ENCODE data around the gene SATB2.
A peak's percentile ranks its signal among the peaks of the same experiment; 100 is the strongest.

The SATB2 gene

DNA sequence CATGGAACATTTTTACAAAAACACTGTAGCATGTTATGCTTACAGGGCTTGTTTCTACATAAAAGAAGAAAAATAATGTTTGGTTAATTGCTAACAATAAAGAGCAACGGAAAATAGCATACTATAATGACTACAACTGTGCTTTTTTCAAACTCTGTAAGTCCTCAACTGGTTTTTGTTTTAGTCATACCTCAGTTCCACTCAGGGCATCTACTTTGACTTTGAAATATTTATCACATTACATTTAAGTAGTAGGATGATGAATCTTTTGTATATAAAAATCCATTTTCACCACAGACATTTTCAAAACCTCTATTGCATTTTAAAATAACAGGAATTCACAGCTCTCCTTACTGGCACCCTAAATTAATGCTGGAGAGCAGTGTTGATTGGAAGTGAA, 8.3 kb downstream of the SATB2 start:
- H3K4me1 ChIP-seq (ENCODE audit: control insufficient read depth, insufficient read depth, low read length), result peaks cover 28% of the 10 kb centered on the region
- POLR2A ChIA-PET, result no interaction called here
- H3K4me3 ChIP-seq (ENCODE audit: low read depth, low read length), result no peak overlapping the region
- H3K36me3 ChIP-seq (ENCODE audit: control insufficient read depth in 2 of 2, insufficient read depth in 1 of 2, low read length in 2 of 2), result no peaks in the 10 kb centered on the region; a peak in 1 of 3 replicates
- no peaks in the 10 kb centered on the region for H3K9me3 ChIP-seq (ENCODE audit: control insufficient read depth, insufficient read depth, low read depth, low read length)
- no peak overlapping the region for H3K27ac ChIP-seq (ENCODE audit: extremely low read depth, low read depth, low read length)
- TF ChIP-seq KLF9 (tag by site-specific recombination; IDR thresholded peaks at IDR 0.05; ENCODE audit: low read depth), result no peak
- TF ChIP-seq, protein P1, sequence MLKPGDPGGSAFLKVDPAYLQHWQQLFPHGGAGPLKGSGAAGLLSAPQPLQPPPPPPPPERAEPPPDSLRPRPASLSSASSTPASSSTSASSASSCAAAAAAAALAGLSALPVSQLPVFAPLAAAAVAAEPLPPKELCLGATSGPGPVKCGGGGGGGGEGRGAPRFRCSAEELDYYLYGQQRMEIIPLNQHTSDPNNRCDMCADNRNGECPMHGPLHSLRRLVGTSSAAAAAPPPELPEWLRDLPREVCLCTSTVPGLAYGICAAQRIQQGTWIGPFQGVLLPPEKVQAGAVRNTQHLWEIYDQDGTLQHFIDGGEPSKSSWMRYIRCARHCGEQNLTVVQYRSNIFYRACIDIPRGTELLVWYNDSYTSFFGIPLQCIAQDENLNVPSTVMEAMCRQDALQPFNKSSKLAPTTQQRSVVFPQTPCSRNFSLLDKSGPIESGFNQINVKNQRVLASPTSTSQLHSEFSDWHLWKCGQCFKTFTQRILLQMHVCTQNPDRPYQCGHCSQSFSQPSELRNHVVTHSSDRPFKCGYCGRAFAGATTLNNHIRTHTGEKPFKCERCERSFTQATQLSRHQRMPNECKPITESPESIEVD (tag by site-specific recombination; IDR thresholded peaks at IDR 0.05), result peak; percentile 63
- no peak for TF ChIP-seq PBX3 (CRISPR knock-in tag; IDR thresholded peaks at IDR 0.05)
- CTCF ChIA-PET, result interaction anchor here (0.7 kb wide), 1 partner anchor 68 kb away, joined by 4 read pairs; no protein-coding TSS in a partner anchor

- POLR2A ChIA-PET, result no interaction called here
- H3K4me3 ChIP-seq (ENCODE audit: low read depth, low read length), result no peak overlapping the region
These were observed 10.7 kb downstream of the SATB2 start for GRCh38 chr2:199446996-199447576.

GRCh38 chr2:199444749-199445148, 13.0 kb downstream of the SATB2 start:
- ChIA-PET CTCF (interaction anchor here (0.6 to 1.0 kb wide), 3 partner anchors 27 to 295 kb away, joined by 3 to 4 read pairs (median 3); no protein-coding TSS in a partner anchor), POLR2A (no interaction called here)
- peaks cover 12% of the 10 kb centered on the region for H3K4me1 ChIP-seq (ENCODE audit: control insufficient read depth, insufficient read depth, low read length)
- no peaks in the 10 kb centered on the region for H3K36me3 ChIP-seq (ENCODE audit: control insufficient read depth in 2 of 2, insufficient read depth in 1 of 2, low read length in 2 of 2)
- H3K9me3 ChIP-seq (ENCODE audit: control insufficient read depth, insufficient read depth, low read depth, low read length), result no peaks in the 10 kb centered on the region
- H3K4me3 ChIP-seq (ENCODE audit: low read depth, low read length), result no peak overlapping the region
- no peak overlapping the region for H3K27ac ChIP-seq (ENCODE audit: extremely low read depth, low read depth, low read length)
- no peak for TF ChIP-seq YY1 (tag by site-specific recombination; IDR thresholded peaks at IDR 0.05)
- TF ChIP-seq ZNF510 (tag by site-specific recombination; IDR thresholded peaks at IDR 0.05; ENCODE audit: insufficient replicate concordance), result no peak
- TF ChIP-seq ZNF645 (tag by site-specific recombination; IDR thresholded peaks at IDR 0.05), result no peak
- TF ChIP-seq FEZF1 (tag by site-specific recombination; IDR thresholded peaks at IDR 0.05), result peak; percentile 38; the same call in 1 of the 2 replicates
- TF ChIP-seq ZNF292 (tag by site-specific recombination; IDR thresholded peaks at IDR 0.05; ENCODE audit: borderline replicate concordance, low read depth), result no peak
- no peak for TF ChIP-seq ZNF362 (tag by site-specific recombination; IDR thresholded peaks at IDR 0.05)
- TF ChIP-seq ZNF639 (tag by site-specific recombination; IDR thresholded peaks at IDR 0.05), result no peak
- TF ChIP-seq ELK4 (IDR thresholded peaks at IDR 0.05; ENCODE audit: borderline replicate concordance, low read depth, low read length), result no peak

More at GRCh38 chr2:199446996-199447576, 10.7 kb downstream of the SATB2 start:
- no peaks in the 10 kb centered on the region for H3K9me3 ChIP-seq (ENCODE audit: control insufficient read depth, insufficient read depth, low read depth, low read length)
- no peak overlapping the region for H3K27ac ChIP-seq (ENCODE audit: extremely low read depth, low read depth, low read length)
- H3K36me3 ChIP-seq (ENCODE audit: control insufficient read depth in 2 of 2, insufficient read depth in 1 of 2, low read length in 2 of 2), result no peaks in the 10 kb centered on the region
- H3K4me1 ChIP-seq (ENCODE audit: control insufficient read depth, insufficient read depth, low read length), result peaks cover 18% of the 10 kb centered on the region
- no peak for TF ChIP-seq GLIS1 (tag by site-specific recombination; IDR thresholded peaks at IDR 0.05)
- TF ChIP-seq ZBTB8A (tag by site-specific recombination; IDR thresholded peaks at IDR 0.05), result no peak
- no peak for TF ChIP-seq ZNF529 (tag by site-specific recombination; IDR thresholded peaks at IDR 0.05; ENCODE audit: insufficient replicate concordance)
- no peak for TF ChIP-seq ZNF23 (tag by site-specific recombination; IDR thresholded peaks at IDR 0.05; ENCODE audit: borderline replicate concordance)
- no peak for TF ChIP-seq ZNF114 (tag by site-specific recombination; IDR thresholded peaks at IDR 0.05)
- TF ChIP-seq ZBTB1 (tag by site-specific recombination; IDR thresholded peaks at IDR 0.05), result no peak
- no peak for TF ChIP-seq ZNF548 (tag by site-specific recombination; IDR thresholded peaks at IDR 0.05)
- TF ChIP-seq MEIS1 (CRISPR knock-in tag; IDR thresholded peaks at IDR 0.05; ENCODE audit: borderline replicate concordance), result no peak
- TF ChIP-seq, protein P2, sequence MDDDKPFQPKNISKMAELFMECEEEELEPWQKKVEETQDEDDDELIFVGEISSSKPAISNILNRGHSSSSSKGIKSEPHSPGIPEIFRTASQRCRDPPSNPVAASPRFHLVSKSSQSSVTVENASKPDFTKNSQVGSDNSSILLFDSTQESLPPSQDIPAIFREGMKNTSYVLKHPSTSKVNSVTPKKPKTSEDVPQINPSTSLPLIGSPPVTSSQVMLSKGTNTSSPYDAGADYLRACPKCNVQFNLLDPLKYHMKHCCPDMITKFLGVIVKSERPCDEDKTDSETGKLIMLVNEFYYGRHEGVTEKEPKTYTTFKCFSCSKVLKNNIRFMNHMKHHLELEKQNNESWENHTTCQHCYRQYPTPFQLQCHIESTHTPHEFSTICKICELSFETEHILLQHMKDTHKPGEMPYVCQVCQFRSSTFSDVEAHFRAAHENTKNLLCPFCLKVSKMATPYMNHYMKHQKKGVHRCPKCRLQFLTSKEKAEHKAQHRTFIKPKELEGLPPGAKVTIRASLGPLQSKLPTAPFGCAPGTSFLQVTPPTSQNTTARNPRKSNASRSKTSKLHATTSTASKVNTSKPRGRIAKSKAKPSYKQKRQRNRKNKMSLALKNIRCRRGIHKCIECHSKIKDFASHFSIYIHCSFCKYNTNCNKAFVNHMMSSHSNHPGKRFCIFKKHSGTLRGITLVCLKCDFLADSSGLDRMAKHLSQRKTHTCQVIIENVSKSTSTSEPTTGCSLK (tag by site-specific recombination; IDR thresholded peaks at IDR 0.05), result no peak
- TF ChIP-seq ZNF214 (tag by site-specific recombination; IDR thresholded peaks at IDR 0.05; ENCODE audit: borderline replicate concordance), result no peak
- no peak for TF ChIP-seq ZNF621 (tag by site-specific recombination; IDR thresholded peaks at IDR 0.05)
- TF ChIP-seq ZNF501 (tag by site-specific recombination; IDR thresholded peaks at IDR 0.05), result no peak
- no peak for TF ChIP-seq ZNF433 (tag by site-specific recombination; IDR thresholded peaks at IDR 0.05; ENCODE audit: low read depth)
- no peak for TF ChIP-seq ZNF830 (tag by site-specific recombination; IDR thresholded peaks at IDR 0.05; ENCODE audit: low read depth)
- TF ChIP-seq ZNF174 (tag by site-specific recombination; IDR thresholded peaks at IDR 0.05), result no peak
- TF ChIP-seq SP3 (tag by site-specific recombination; IDR thresholded peaks at IDR 0.05), result no peak
- no peak for TF ChIP-seq ZNF558 (tag by site-specific recombination; IDR thresholded peaks at IDR 0.05)
- CTCF ChIA-PET, result interaction anchor here (0.7 to 0.8 kb wide), 2 partner anchors 17 to 42 kb away, joined by 3 read pairs; no protein-coding TSS in a partner anchor

Measured in HEK293 (cell line).